ENCODE results near the gene MBD3L5. TPM values are rescaled to one million over a fixed set of nuclear protein-coding genes. Genes with fewer than 3 reads are reported as not detected.
"Not testable (repeated sequence)": the region's sequence is repeated elsewhere in the genome, so short reads cannot be mapped to it uniquely, and the experiment has no call there.

MBD3L5 gene
- not detected for polyA plus RNA-seq (ENCODE audit: insufficient read length in 3 of 3)
- long read RNA-seq, donor 1, result 0 reads
- long read RNA-seq, donor 2, result 0 reads
- long read RNA-seq, donor 3, result 0 reads
- long read RNA-seq, donor 4, result 0 reads
- long read RNA-seq, donor 5, result 0 reads
- long read RNA-seq, donor 6, result 0 reads
- long read RNA-seq, donor 7, result 0 reads
- long read RNA-seq, donor 8, result 0 reads
- long read RNA-seq, donor 9, result 0 reads
- long read RNA-seq, donor 10, result 0 reads
- long read RNA-seq, donor 11, result 0 reads
- long read RNA-seq, donor 12, result 0 reads
- long read RNA-seq, donor 13, result 0 reads
- long read RNA-seq, donor 14, result 0 reads
- long read RNA-seq, donor 15, result 0 reads
- long read RNA-seq, donor 16, result 0 reads

- DNase-seq, result not testable (repeated sequence)
Measured at GRCh38 chr19:7030278-7030677, at the start of gene MBD3L5. TSS of gene MBD3L5 (plus strand) at chr19:7030578. CDS start at chr19:7030612, 34 bp downstream.

GRCh38 chr19:6983448-6983847, 46.9 kb upstream of the MBD3L5 start:
- no peak for DNase-seq

- no peak for DNase-seq
Measured at GRCh38 chr19:6987850-6988249, 42.5 kb upstream of the MBD3L5 start.

- no peak for DNase-seq
Measured at GRCh38 chr19:6988257-6988656, 42.1 kb upstream of the MBD3L5 start.

- DNase-seq, result no peak
Measured at GRCh38 chr19:6995054-6995453, 35.3 kb upstream of the MBD3L5 start.

- no peak for DNase-seq
Measured at GRCh38 chr19:6996810-6997209, 33.6 kb upstream of the MBD3L5 start.

- DNase-seq, result no peak
Measured at GRCh38 chr19:6997679-6998445, 32.5 kb upstream of the MBD3L5 start.

- no peak for DNase-seq
Measured at GRCh38 chr19:6999933-7000332, 30.4 kb upstream of the MBD3L5 start.

GRCh38 chr19:7000333-7000732, 30.0 kb upstream of the MBD3L5 start:
- DNase-seq, result no peak

- DNase-seq, result no peak
Measured at GRCh38 chr19:7000816-7001215, 29.6 kb upstream of the MBD3L5 start.

GRCh38 chr19:7004313-7004931, 26.0 kb upstream of the MBD3L5 start:
- DNase-seq, result peak; percentile 33

GRCh38 chr19:7006135-7006704, 24.2 kb upstream of the MBD3L5 start:
- DNase-seq, result no peak

GRCh38 chr19:7007859-7008258, 22.5 kb upstream of the MBD3L5 start:
- no peak for DNase-seq

GRCh38 chr19:7010722-7011593, 19.4 kb upstream of the MBD3L5 start:
- no peak for DNase-seq

- no peak for DNase-seq
Measured at GRCh38 chr19:7013678-7014077, 16.7 kb upstream of the MBD3L5 start.

GRCh38 chr19:7018828-7019227, 11.6 kb upstream of the MBD3L5 start:
- DNase-seq, result no peak

GRCh38 chr19:7021331-7021730, 9.0 kb upstream of the MBD3L5 start, which contains the start of gene MBD3L2B:
TSS of gene MBD3L2B (minus strand) at chr19:7021431. CDS start at chr19:7021397, 34 bp downstream.
- not testable (repeated sequence) for DNase-seq

GRCh38 chr19:7028790-7029189, 1.6 kb upstream of the MBD3L5 start:
- DNase-seq, result not testable (repeated sequence)

GRCh38 chr19:7040079-7040478, 9.7 kb downstream of the MBD3L5 start, which contains the start of gene MBD3L4:
TSS of gene MBD3L4 (minus strand) at chr19:7040179. CDS start at chr19:7040144, 35 bp downstream.
- DNase-seq, result not testable (repeated sequence)

GRCh38 chr19:7041563-7041962, 11.2 kb downstream of the MBD3L5 start:
- not testable (repeated sequence) for DNase-seq

- DNase-seq, result not testable (repeated sequence)
Measured at GRCh38 chr19:7049021-7049420, 18.6 kb downstream of the MBD3L5 start, which contains the start of gene MBD3L2. TSS of gene MBD3L2 (plus strand) at chr19:7049321. CDS start at chr19:7049374, 53 bp downstream.
